HepG2 (cell line): Measurements from ENCODE around the gene MAPK12. TPM values are rescaled to one million over a fixed set of nuclear protein-coding genes. Genes with fewer than 3 reads are reported as not detected.

Source experiments
- ARNT ChIP-seq: fragments of 450-650 bp; IDR thresholded peaks from 2 replicates; pipeline ENCODE4 v1.6.1; 2017
- ARNTL ChIP-seq: sonication (generic); formaldehyde crosslinking; IDR thresholded peaks from 2 replicates; pipeline ENCODE4 v1.4.0; 2020; ENCODE audit warnings: mild to moderate bottlenecking, missing genetic modification reagents
- EED ChIP-seq: sonication (generic); formaldehyde crosslinking; IDR thresholded peaks from 2 replicates; pipeline ENCODE4 v1.5.0; 2020; ENCODE audit warnings: mild to moderate bottlenecking, missing genetic modification reagents
- HNRNPUL1 ChIP-seq: fragments of 200-400 bp; formaldehyde crosslinking; IDR thresholded peaks from 2 replicates; pipeline ENCODE4 v1.6.1; 2017; ENCODE audit warnings: low read depth, mild to moderate bottlenecking, low read length, moderate library complexity
- HOXA5 ChIP-seq: sonication (generic); formaldehyde crosslinking; IDR thresholded peaks from 2 replicates; pipeline ENCODE4 v1.4.0; 2020; ENCODE audit warnings: missing genetic modification reagents
- KLF6 ChIP-seq: IDR thresholded peaks from 2 replicates; pipeline ENCODE4 v1.8.0; 2016; ENCODE audit warnings: missing biosample characterization, missing genetic modification reagents
- NCOA5 ChIP-seq: sonication (generic); formaldehyde crosslinking; IDR thresholded peaks from 2 replicates; pipeline ENCODE4 v1.4.0; 2020; ENCODE audit warnings: missing genetic modification reagents
- SALL2 ChIP-seq: sonication (generic); formaldehyde crosslinking; IDR thresholded peaks from 2 replicates; pipeline ENCODE4 v1.8.1; 2023; ENCODE audit warnings: mild to moderate bottlenecking, missing genetic modification reagents, inconsistent platforms
- TRIM24 ChIP-seq: sonication (generic); formaldehyde crosslinking; IDR thresholded peaks from 2 replicates; pipeline ENCODE4 v1.8.0; 2022; ENCODE audit warnings: mild to moderate bottlenecking, missing genetic modification reagents
- YEATS4 ChIP-seq: sonication (generic); formaldehyde crosslinking; IDR thresholded peaks from 2 replicates; pipeline ENCODE4 v1.4.0; 2020; ENCODE audit warnings: missing genetic modification reagents, borderline replicate concordance
- ZFP37 ChIP-seq: sonication (generic); formaldehyde crosslinking; IDR thresholded peaks from 2 replicates; pipeline ENCODE4 v1.4.0; 2020; ENCODE audit warnings: missing genetic modification reagents, borderline replicate concordance
- ZNF501 ChIP-seq: sonication (generic); formaldehyde crosslinking; IDR thresholded peaks from 2 replicates; pipeline ENCODE4 v1.5.1; 2020; ENCODE audit warnings: mild to moderate bottlenecking, moderate library complexity, missing genetic modification reagents
- ZNF607 ChIP-seq: sonication (generic); formaldehyde crosslinking; IDR thresholded peaks from 2 replicates; pipeline ENCODE4 v1.5.1; 2020; ENCODE audit warnings: missing genetic modification reagents, mild to moderate bottlenecking, borderline replicate concordance
- ZNF816 ChIP-seq: sonication (generic); formaldehyde crosslinking; IDR thresholded peaks from 2 replicates; pipeline ENCODE4 v1.8.0; 2022; ENCODE audit warnings: missing genetic modification reagents, mild to moderate bottlenecking, borderline replicate concordance
- ZSCAN29 ChIP-seq: sonication (generic); formaldehyde crosslinking; conservative IDR thresholded peaks from 2 replicates; pipeline ENCODE4 v1.4.0; 2020; ENCODE audit warnings: mild to moderate bottlenecking, missing genetic modification reagents
- polyA plus RNA-seq, 8 experiments: library from polyadenylated mRNA; depleted of rRNA in 3 of 8; stranded (reverse) in 7 of 8; unstranded in 1 of 8; fragments of >200 nt; fragmentation: Illumina TruSeq in 4 of 8; extraction: Trizol in 4 of 8; gene quantifications; 2 replicates each; pipeline versions ENCODE4 v1.2.1 to v1.2.3, GENCODE V29; 2011 to 2016; ENCODE audit warnings: low read depth in 4 of 8, missing spikeins in 1 of 8, mixed read lengths in 1 of 8; ENCODE audit not compliant: insufficient read depth in 1 of 8
- total RNA-seq, 5 experiments: library from RNA; depleted of rRNA; stranded (reverse); fragments of >200 nt; fragmentation: Illumina TruSeq; extraction: Trizol; gene quantifications; 2 replicates each; pipeline ENCODE4 v1.2.3, GENCODE V29; 2016; ENCODE audit warnings: low read depth in 1 of 5
- TF ChIP-seq, protein P1 (sequence below): sonication (generic); formaldehyde crosslinking; IDR thresholded peaks from 2 replicates; pipeline ENCODE4 v1.8.0; 2023; ENCODE audit warnings: mild to moderate bottlenecking, missing genetic modification reagents
- TF ChIP-seq, protein P2 (sequence below): sonication (generic); formaldehyde crosslinking; IDR thresholded peaks from 2 replicates; pipeline ENCODE4 v1.4.0; 2020; ENCODE audit warnings: missing genetic modification reagents
- TF ChIP-seq, protein P3 (sequence below): sonication (generic); formaldehyde crosslinking; IDR thresholded peaks from 2 replicates; pipeline ENCODE4 v1.5.0; 2020; ENCODE audit warnings: missing genetic modification reagents, mild to moderate bottlenecking, borderline replicate concordance
- TF ChIP-seq, protein P4 (sequence below): sonication (generic); formaldehyde crosslinking; IDR thresholded peaks from 2 replicates; pipeline ENCODE4 v1.4.0; 2020; ENCODE audit warnings: mild to moderate bottlenecking, missing genetic modification reagents
- TF ChIP-seq, protein P5 (sequence below): sonication (generic); formaldehyde crosslinking; IDR thresholded peaks from 2 replicates; pipeline ENCODE4 v1.4.0; 2020; ENCODE audit warnings: missing genetic modification reagents
- TF ChIP-seq, protein P6 (sequence below): sonication (generic); formaldehyde crosslinking; IDR thresholded peaks from 2 replicates; pipeline ENCODE4 v1.4.0; 2020; ENCODE audit warnings: missing genetic modification reagents
- TF ChIP-seq, protein P7 (sequence below): sonication (generic); formaldehyde crosslinking; IDR thresholded peaks from 2 replicates; pipeline ENCODE4 v1.5.0; 2020; ENCODE audit warnings: missing genetic modification reagents

The MAPK12 gene
- total and polyA plus RNA-seq, 2 of the 13 experiments (the other 11 are each of a cell fraction or from before 2014, with no cell fraction given): 22.2 to 23.3 TPM

DNA sequence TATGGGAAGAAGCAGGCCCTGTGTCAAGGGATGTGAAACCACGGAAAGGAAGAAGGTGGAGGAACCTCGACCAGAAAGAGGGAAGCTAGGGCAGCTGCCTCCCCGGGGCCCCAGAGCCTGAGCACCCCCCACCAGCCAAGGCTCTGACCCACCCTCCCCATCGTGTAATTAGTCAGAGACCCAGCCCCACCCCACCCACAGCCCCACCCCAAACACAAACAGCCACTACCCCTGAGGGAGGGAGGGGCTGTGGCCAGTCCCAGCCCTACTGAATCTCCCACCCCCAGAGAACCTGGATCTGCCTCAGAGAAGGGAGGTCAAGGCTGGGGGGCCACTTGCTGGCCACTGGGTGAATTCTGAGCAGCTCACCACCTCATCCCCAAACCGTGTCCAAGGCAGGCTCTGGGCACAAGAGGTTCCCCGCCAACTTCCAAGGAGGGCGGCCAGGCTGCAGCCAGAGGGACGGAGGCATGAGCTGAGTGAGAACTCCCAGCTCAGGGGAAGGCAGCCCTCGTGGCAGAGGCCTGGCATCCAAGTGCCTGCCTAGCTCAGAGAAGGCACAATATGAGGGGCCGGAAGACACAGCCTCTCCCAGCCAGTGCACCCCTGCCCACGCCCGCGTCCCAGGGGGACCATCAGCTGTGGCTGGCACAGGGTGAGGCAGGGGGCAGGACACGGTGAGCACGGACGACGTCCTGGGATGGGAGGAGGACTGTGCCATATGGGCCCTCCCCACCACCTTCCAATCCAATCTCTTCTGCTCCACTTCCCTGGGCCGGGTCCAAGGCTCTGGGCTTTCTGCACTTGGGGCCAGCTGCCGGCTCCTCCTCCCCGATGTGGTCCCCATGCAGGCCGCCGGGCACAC is 43.3 kb upstream of the MAPK12 start (continued):
- TF ChIP-seq, protein P1, sequence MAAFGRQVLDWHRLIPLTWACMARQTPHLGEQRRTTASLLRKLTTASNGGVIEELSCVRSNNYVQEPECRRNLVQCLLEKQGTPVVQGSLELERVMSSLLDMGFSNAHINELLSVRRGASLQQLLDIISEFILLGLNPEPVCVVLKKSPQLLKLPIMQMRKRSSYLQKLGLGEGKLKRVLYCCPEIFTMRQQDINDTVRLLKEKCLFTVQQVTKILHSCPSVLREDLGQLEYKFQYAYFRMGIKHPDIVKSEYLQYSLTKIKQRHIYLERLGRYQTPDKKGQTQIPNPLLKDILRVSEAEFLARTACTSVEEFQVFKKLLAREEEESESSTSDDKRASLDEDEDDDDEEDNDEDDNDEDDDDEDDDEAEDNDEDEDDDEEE (CRISPR knock-in tag): no peak
- TF ChIP-seq ARNTL (no peak), KLF6 (no peak), ZNF501 (CRISPR knock-in tag) (no peak), YEATS4 (CRISPR knock-in tag) (no peak), ZNF607 (CRISPR knock-in tag) (no peak), TRIM24 (CRISPR knock-in tag) (no peak), HNRNPUL1 (no peak), ZSCAN29 (CRISPR knock-in tag) (no peak), ARNT (no peak), ZNF816 (CRISPR knock-in tag) (no peak), SALL2 (CRISPR knock-in tag) (no peak), EED (no peak), NCOA5 (CRISPR knock-in tag) (no peak), HOXA5 (CRISPR knock-in tag) (no peak), ZFP37 (CRISPR knock-in tag) (no peak)
- TF ChIP-seq, protein P2, sequence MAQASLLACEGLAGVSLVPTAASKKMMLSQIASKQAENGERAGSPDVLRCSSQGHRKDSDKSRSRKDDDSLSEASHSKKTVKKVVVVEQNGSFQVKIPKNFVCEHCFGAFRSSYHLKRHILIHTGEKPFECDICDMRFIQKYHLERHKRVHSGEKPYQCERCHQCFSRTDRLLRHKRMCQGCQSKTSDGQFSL (CRISPR knock-in tag): no peak
- TF ChIP-seq, protein P3, sequence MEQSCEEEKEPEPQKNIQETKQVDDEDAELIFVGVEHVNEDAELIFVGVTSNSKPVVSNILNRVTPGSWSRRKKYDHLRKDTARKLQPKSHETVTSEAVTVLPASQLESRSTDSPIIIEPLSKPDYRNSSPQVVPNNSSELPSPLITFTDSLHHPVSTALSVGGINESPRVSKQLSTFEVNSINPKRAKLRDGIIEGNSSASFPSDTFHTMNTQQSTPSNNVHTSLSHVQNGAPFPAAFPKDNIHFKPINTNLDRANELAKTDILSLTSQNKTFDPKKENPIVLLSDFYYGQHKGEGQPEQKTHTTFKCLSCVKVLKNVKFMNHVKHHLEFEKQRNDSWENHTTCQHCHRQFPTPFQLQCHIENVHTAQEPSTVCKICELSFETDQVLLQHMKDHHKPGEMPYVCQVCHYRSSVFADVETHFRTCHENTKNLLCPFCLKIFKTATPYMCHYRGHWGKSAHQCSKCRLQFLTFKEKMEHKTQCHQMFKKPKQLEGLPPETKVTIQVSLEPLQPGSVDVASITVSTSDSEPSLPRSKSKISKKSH: 0 out of 2 replicates have a peak, but pooled peaks have one; percentile 7
- TF ChIP-seq, protein P4, sequence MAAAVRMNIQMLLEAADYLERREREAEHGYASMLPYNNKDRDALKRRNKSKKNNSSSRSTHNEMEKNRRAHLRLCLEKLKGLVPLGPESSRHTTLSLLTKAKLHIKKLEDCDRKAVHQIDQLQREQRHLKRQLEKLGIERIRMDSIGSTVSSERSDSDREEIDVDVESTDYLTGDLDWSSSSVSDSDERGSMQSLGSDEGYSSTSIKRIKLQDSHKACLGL: peak; percentile 62; the same call in 1 of the 2 replicates
- TF ChIP-seq, protein P5, sequence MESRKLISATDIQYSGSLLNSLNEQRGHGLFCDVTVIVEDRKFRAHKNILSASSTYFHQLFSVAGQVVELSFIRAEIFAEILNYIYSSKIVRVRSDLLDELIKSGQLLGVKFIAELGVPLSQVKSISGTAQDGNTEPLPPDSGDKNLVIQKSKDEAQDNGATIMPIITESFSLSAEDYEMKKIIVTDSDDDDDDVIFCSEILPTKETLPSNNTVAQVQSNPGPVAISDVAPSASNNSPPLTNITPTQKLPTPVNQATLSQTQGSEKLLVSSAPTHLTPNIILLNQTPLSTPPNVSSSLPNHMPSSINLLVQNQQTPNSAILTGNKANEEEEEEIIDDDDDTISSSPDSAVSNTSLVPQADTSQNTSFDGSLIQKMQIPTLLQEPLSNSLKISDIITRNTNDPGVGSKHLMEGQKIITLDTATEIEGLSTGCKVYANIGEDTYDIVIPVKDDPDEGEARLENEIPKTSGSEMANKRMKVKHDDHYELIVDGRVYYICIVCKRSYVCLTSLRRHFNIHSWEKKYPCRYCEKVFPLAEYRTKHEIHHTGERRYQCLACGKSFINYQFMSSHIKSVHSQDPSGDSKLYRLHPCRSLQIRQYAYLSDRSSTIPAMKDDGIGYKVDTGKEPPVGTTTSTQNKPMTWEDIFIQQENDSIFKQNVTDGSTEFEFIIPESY: peak; percentile 56; the same call in 1 of the 2 replicates
- TF ChIP-seq, protein P6, sequence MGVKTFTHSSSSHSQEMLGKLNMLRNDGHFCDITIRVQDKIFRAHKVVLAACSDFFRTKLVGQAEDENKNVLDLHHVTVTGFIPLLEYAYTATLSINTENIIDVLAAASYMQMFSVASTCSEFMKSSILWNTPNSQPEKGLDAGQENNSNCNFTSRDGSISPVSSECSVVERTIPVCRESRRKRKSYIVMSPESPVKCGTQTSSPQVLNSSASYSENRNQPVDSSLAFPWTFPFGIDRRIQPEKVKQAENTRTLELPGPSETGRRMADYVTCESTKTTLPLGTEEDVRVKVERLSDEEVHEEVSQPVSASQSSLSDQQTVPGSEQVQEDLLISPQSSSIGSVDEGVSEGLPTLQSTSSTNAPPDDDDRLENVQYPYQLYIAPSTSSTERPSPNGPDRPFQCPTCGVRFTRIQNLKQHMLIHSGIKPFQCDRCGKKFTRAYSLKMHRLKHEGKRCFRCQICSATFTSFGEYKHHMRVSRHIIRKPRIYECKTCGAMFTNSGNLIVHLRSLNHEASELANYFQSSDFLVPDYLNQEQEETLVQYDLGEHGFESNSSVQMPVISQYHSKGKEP (CRISPR knock-in tag): no peak
- TF ChIP-seq, protein P7, sequence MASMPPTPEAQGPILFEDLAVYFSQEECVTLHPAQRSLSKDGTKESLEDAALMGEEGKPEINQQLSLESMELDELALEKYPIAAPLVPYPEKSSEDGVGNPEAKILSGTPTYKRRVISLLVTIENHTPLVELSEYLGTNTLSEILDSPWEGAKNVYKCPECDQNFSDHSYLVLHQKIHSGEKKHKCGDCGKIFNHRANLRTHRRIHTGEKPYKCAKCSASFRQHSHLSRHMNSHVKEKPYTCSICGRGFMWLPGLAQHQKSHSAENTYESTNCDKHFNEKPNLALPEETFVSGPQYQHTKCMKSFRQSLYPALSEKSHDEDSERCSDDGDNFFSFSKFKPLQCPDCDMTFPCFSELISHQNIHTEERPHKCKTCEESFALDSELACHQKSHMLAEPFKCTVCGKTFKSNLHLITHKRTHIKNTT: no peak
